ENCODE results near the gene ZNHIT6.

Gene ZNHIT6

DNA sequence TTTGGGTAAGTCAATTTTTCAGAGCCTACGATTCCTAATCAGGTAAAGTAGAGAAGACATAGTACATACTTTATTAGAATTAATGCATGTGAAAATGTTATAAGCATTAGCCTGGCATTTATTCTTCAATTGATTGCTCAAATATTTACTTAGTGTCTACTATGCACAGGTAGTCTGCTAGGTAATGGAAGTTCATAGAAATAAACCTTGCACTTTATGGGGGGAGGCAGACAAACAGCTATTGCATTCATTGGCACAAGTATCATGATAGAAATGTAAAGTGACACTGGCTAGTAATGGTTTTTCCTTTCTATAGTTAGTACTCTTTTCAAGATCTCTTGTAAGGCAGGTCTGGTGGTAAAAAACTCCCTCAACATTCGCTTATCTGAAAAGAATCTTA lies 44.9 kb downstream of the ZNHIT6 start:
- no peak overlapping the region for H3K4me2 ChIP-seq (ENCODE audit: low read length)
- no peak overlapping the region for H2BK120ac ChIP-seq (ENCODE audit: low read depth, low read length)
- no peak overlapping the region for H3K56ac ChIP-seq (ENCODE audit: low read length)
- no peaks in the 10 kb centered on the region for H3K79me1 ChIP-seq (ENCODE audit: low read length)
- DNase-seq = no peak
- H3K9ac ChIP-seq (ENCODE audit: low read length) = no peak overlapping the region
- no peaks in the 10 kb centered on the region for H3K79me2 ChIP-seq (ENCODE audit: control insufficient read depth, insufficient read depth, low read length)
- no peaks in the 10 kb centered on the region for H3K27me3 ChIP-seq (ENCODE audit: insufficient read depth, low read length, poor library complexity)
- H3K18ac ChIP-seq (ENCODE audit: low read length) = no peak overlapping the region
- no CpG with 5 or more reads among the region's 2 CpGs for WGBS (ENCODE audit: extremely low coverage, insufficient coverage, low lambda C conversion rate)
- H2AK5ac ChIP-seq (ENCODE audit: low read length) = no peak overlapping the region
- H3K4me1 ChIP-seq (ENCODE audit: control insufficient read depth, low read depth, low read length) = no peaks in the 10 kb centered on the region
- no peak overlapping the region for H2BK15ac ChIP-seq (replicated peaks; ENCODE audit: low read depth)
- H3K4ac ChIP-seq (ENCODE audit: low read depth, low read length) = no peak overlapping the region
- H3K4me3 ChIP-seq (ENCODE audit: low read length) = no peak overlapping the region
- no peak overlapping the region for H3K23ac ChIP-seq (ENCODE audit: low read length)
- no peaks in the 10 kb centered on the region for H3K36me3 ChIP-seq (ENCODE audit: control insufficient read depth, insufficient read depth, low read length)
- H4K8ac ChIP-seq (ENCODE audit: low read depth, low read length) = no peak overlapping the region
- H2BK5ac ChIP-seq (ENCODE audit: low read length) = no peak overlapping the region
- no peak overlapping the region for H3K27ac ChIP-seq (ENCODE audit: low read depth, low read length)
- H4K5ac ChIP-seq (ENCODE audit: low read length) = no peak overlapping the region

DNA sequence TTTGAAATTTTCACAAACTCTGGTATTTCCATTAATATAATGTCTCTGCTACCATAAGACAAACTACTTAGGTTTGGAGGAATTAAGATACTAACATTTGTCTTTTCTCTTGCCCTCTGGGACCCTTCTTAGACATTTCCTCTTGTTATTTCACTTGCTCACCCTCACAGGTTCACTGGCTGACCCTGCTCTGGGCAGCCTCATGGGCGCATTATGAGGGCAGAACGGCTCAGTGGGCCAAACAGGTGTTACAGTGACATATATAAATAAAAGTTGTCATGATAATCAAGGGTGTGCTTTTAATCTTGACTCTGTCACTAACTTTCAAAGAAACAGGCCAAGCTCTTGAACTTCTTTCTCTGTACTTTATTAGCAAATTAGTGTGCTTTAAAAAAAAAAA lies 46.5 kb downstream of the ZNHIT6 start:
- H2BK5ac ChIP-seq (ENCODE audit: low read length) = no peak overlapping the region
- H3K27me3 ChIP-seq (ENCODE audit: insufficient read depth, low read length, poor library complexity) = no peaks in the 10 kb centered on the region
- no peak overlapping the region for H3K23ac ChIP-seq (ENCODE audit: low read length)
- no peaks in the 10 kb centered on the region for H3K79me1 ChIP-seq (ENCODE audit: low read length)
- H2BK15ac ChIP-seq (replicated peaks; ENCODE audit: low read depth) = no peak overlapping the region
- H3K56ac ChIP-seq (ENCODE audit: low read length) = no peak overlapping the region
- WGBS (ENCODE audit: extremely low coverage, insufficient coverage, low lambda C conversion rate) = no CpG with 5 or more reads among the region's 2 CpGs
- H2AK5ac ChIP-seq (ENCODE audit: low read length) = no peak overlapping the region
- no peak overlapping the region for H3K27ac ChIP-seq (ENCODE audit: low read depth, low read length)
- H3K4me2 ChIP-seq (ENCODE audit: low read length) = no peak overlapping the region
- H2BK120ac ChIP-seq (ENCODE audit: low read depth, low read length) = no peak overlapping the region
- H3K4ac ChIP-seq (ENCODE audit: low read depth, low read length) = no peak overlapping the region
- H4K8ac ChIP-seq (ENCODE audit: low read depth, low read length) = no peak overlapping the region
- no peak overlapping the region for H3K9ac ChIP-seq (ENCODE audit: low read length)
- no peak overlapping the region for H3K18ac ChIP-seq (ENCODE audit: low read length)
- H3K4me1 ChIP-seq (ENCODE audit: control insufficient read depth, low read depth, low read length) = no peaks in the 10 kb centered on the region
- no peak for DNase-seq
- no peak overlapping the region for H4K5ac ChIP-seq (ENCODE audit: low read length)
- H3K4me3 ChIP-seq (ENCODE audit: low read length) = no peak overlapping the region
- no peaks in the 10 kb centered on the region for H3K79me2 ChIP-seq (ENCODE audit: control insufficient read depth, insufficient read depth, low read length)
- H3K36me3 ChIP-seq (ENCODE audit: control insufficient read depth, insufficient read depth, low read length) = no peaks in the 10 kb centered on the region

DNA sequence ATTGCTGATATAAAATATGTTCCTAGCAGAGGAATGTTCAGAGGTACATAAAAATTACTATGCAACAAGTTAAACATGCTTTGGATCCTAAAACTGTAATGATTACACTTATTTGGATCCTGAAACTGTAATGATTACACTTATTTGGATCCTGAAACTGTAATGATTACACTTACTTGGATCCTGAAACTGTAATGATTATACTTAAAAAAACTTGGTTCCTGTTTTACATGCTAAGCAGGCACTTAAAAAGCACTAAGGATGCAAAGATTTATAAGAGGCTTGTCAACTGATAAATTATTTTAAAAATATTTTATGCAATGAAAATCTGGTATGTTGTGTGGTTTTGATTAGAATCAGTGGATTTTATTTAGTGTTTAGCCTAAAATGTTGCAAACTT lies 47.7 kb downstream of the ZNHIT6 start:
- Histone ChIP-seq H3K27me3 (ENCODE audit: insufficient read depth, low read length, poor library complexity) (no peaks in the 10 kb centered on the region), H3K56ac (ENCODE audit: low read length) (no peak overlapping the region), H3K36me3 (ENCODE audit: control insufficient read depth, insufficient read depth, low read length) (no peaks in the 10 kb centered on the region), H2BK120ac (ENCODE audit: low read depth, low read length) (no peak overlapping the region), H3K18ac (ENCODE audit: low read length) (no peak overlapping the region), H3K4ac (ENCODE audit: low read depth, low read length) (no peak overlapping the region), H3K79me2 (ENCODE audit: control insufficient read depth, insufficient read depth, low read length) (no peaks in the 10 kb centered on the region), H3K9ac (ENCODE audit: low read length) (no peak overlapping the region), H4K5ac (ENCODE audit: low read length) (no peak overlapping the region), H3K79me1 (ENCODE audit: low read length) (no peaks in the 10 kb centered on the region), H4K8ac (ENCODE audit: low read depth, low read length) (no peak overlapping the region), H2BK5ac (ENCODE audit: low read length) (no peak overlapping the region), H2AK5ac (ENCODE audit: low read length) (no peak overlapping the region), H3K4me2 (ENCODE audit: low read length) (no peak overlapping the region), H3K4me1 (ENCODE audit: control insufficient read depth, low read depth, low read length) (no peaks in the 10 kb centered on the region), H3K27ac (ENCODE audit: low read depth, low read length) (no peak overlapping the region), H2BK15ac (replicated peaks; ENCODE audit: low read depth) (no peak overlapping the region), H3K4me3 (ENCODE audit: low read length) (no peak overlapping the region), H3K23ac (ENCODE audit: low read length) (no peak overlapping the region)
- DNase-seq = no peak

DNA sequence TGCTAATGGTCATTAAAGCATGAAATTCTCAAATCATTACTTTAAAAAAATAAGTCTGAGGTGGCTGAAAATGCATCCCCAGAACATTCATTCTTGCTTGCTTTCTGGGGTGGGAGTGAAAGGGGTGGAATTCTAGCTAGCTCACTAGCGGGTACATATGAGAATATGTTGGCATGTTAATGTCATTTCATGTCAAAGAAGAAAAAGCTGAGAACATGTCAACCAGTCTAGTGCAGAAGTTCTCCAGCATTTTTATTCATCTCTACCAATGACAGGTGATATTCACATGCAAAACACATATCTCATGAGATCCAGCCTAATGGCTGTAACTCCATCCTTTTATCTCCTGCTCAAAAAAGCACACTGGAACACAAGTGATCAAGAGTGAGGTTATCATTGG lies 49.1 kb downstream of the ZNHIT6 start:
- Histone ChIP-seq H3K4me3 (ENCODE audit: low read length) (no peak overlapping the region), H4K8ac (ENCODE audit: low read depth, low read length) (no peak overlapping the region), H3K4ac (ENCODE audit: low read depth, low read length) (no peak overlapping the region), H2AK5ac (ENCODE audit: low read length) (no peak overlapping the region), H3K18ac (ENCODE audit: low read length) (no peak overlapping the region), H3K23ac (ENCODE audit: low read length) (no peak overlapping the region), H3K79me1 (ENCODE audit: low read length) (no peaks in the 10 kb centered on the region), H3K79me2 (ENCODE audit: control insufficient read depth, insufficient read depth, low read length) (no peaks in the 10 kb centered on the region), H3K4me2 (ENCODE audit: low read length) (no peak overlapping the region), H3K27ac (ENCODE audit: low read depth, low read length) (no peak overlapping the region), H3K56ac (ENCODE audit: low read length) (no peak overlapping the region), H3K4me1 (ENCODE audit: control insufficient read depth, low read depth, low read length) (no peaks in the 10 kb centered on the region), H2BK5ac (ENCODE audit: low read length) (no peak overlapping the region), H2BK15ac (replicated peaks; ENCODE audit: low read depth) (no peak overlapping the region), H4K5ac (ENCODE audit: low read length) (no peak overlapping the region), H3K27me3 (ENCODE audit: insufficient read depth, low read length, poor library complexity) (no peaks in the 10 kb centered on the region), H2BK120ac (ENCODE audit: low read depth, low read length) (no peak overlapping the region), H3K9ac (ENCODE audit: low read length) (no peak overlapping the region), H3K36me3 (ENCODE audit: control insufficient read depth, insufficient read depth, low read length) (no peaks in the 10 kb centered on the region)
- no peak for DNase-seq
- no CpG with 5 or more reads among the region's 1 CpG for WGBS (ENCODE audit: extremely low coverage, insufficient coverage, low lambda C conversion rate)

DNA sequence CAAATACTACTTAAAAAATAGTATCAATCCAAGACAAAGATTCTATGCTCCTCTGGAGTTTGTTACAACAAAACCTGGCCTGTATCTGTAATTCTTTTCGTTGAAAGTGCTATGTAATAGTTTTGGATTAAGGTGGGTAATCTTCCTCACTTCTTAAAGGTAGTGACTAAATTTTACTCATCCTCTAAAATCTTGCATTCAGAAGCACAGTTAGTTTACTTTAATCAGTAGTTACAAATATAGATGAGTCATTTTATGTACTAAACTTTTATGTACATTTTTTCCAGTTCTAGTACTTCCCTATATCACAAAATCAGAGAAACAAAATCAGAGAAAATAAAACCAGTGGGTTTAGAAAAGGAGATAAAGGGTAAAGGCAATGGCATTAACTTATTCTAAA lies 51.3 kb downstream of the ZNHIT6 start:
- Histone ChIP-seq H2BK5ac (ENCODE audit: low read length) (no peak overlapping the region), H4K8ac (ENCODE audit: low read depth, low read length) (no peak overlapping the region), H3K23ac (ENCODE audit: low read length) (no peak overlapping the region), H3K4me1 (ENCODE audit: control insufficient read depth, low read depth, low read length) (no peaks in the 10 kb centered on the region), H3K4me3 (ENCODE audit: low read length) (no peak overlapping the region), H3K4ac (ENCODE audit: low read depth, low read length) (no peak overlapping the region), H3K36me3 (ENCODE audit: control insufficient read depth, insufficient read depth, low read length) (no peaks in the 10 kb centered on the region), H3K56ac (ENCODE audit: low read length) (no peak overlapping the region), H3K9ac (ENCODE audit: low read length) (no peak overlapping the region), H3K79me1 (ENCODE audit: low read length) (no peaks in the 10 kb centered on the region), H3K4me2 (ENCODE audit: low read length) (no peak overlapping the region), H4K5ac (ENCODE audit: low read length) (no peak overlapping the region), H3K27me3 (ENCODE audit: insufficient read depth, low read length, poor library complexity) (no peaks in the 10 kb centered on the region), H3K79me2 (ENCODE audit: control insufficient read depth, insufficient read depth, low read length) (no peaks in the 10 kb centered on the region), H2BK120ac (ENCODE audit: low read depth, low read length) (no peak overlapping the region), H3K18ac (ENCODE audit: low read length) (no peak overlapping the region), H2BK15ac (replicated peaks; ENCODE audit: low read depth) (no peak overlapping the region), H2AK5ac (ENCODE audit: low read length) (no peak overlapping the region), H3K27ac (ENCODE audit: low read depth, low read length) (no peak overlapping the region)
- no peak for DNase-seq
- no CpG with 5 or more reads among the region's 1 CpG for WGBS (ENCODE audit: extremely low coverage, insufficient coverage, low lambda C conversion rate)

- Histone ChIP-seq H3K79me2 (ENCODE audit: control insufficient read depth, insufficient read depth, low read length) (no peaks in the 10 kb centered on the region), H4K5ac (ENCODE audit: low read length) (no peak overlapping the region), H3K36me3 (ENCODE audit: control insufficient read depth, insufficient read depth, low read length) (no peaks in the 10 kb centered on the region), H3K23ac (ENCODE audit: low read length) (no peak overlapping the region), H3K27ac (ENCODE audit: low read depth, low read length) (no peak overlapping the region), H2BK15ac (replicated peaks; ENCODE audit: low read depth) (no peak overlapping the region), H3K79me1 (ENCODE audit: low read length) (no peaks in the 10 kb centered on the region), H3K56ac (ENCODE audit: low read length) (no peak overlapping the region), H3K4me3 (ENCODE audit: low read length) (no peak overlapping the region), H3K4ac (ENCODE audit: low read depth, low read length) (no peak overlapping the region), H3K27me3 (ENCODE audit: insufficient read depth, low read length, poor library complexity) (no peaks in the 10 kb centered on the region), H2BK120ac (ENCODE audit: low read depth, low read length) (no peak overlapping the region), H4K8ac (ENCODE audit: low read depth, low read length) (no peak overlapping the region), H3K4me2 (ENCODE audit: low read length) (no peak overlapping the region), H3K9ac (ENCODE audit: low read length) (no peak overlapping the region), H3K4me1 (ENCODE audit: control insufficient read depth, low read depth, low read length) (no peaks in the 10 kb centered on the region), H3K18ac (ENCODE audit: low read length) (no peak overlapping the region), H2AK5ac (ENCODE audit: low read length) (no peak overlapping the region), H2BK5ac (ENCODE audit: low read length) (no peak overlapping the region)
- DNase-seq = no peak
- WGBS (ENCODE audit: extremely low coverage, insufficient coverage, low lambda C conversion rate) = no CpG with 5 or more reads among the region's 1 CpG
These were observed 52.0 kb downstream of the ZNHIT6 start for GRCh38 chr1:85656256-85656655.

All from mesendoderm (in vitro differentiated cells).